CD4-positive, alpha-beta memory T cell (primary cell): ENCODE results near the gene TSPYL4. TPM values are rescaled to one million over a fixed set of nuclear protein-coding genes. Genes with fewer than 3 reads are reported as not detected.
A peak's percentile ranks its signal among the peaks of the same experiment; 100 is the strongest.
"Not testable (repeated sequence)": the region's sequence is repeated elsewhere in the genome, so short reads cannot be mapped to it uniquely, and the experiment has no call there.

Experiments
- CTCF ChIA-PET: fragments of 350-600 bp; sonication (Branson Sonifier 250); formaldehyde crosslinking; loops from one replicate; lab custom pipeline; 2021; ENCODE audit warnings: inconsistent platforms; ENCODE audit not compliant: partially characterized antibody; lab: Charles Lee
- POLR2A ChIA-PET: fragments of 350-600 bp; sonication (Branson Sonifier 250); formaldehyde crosslinking; loops from one replicate; lab custom pipeline; 2021; ENCODE audit not compliant: partially characterized antibody; lab: Charles Lee
- DNase-seq, 5 donors: peaks; one replicate each; pipeline versions ENCODE4 v3.0.0 to v3.0.0-alpha.2; 2020 to 2022; ENCODE audit warnings: mixed read lengths in 1 of 5
- H3K27ac ChIP-seq: one replicate; pipeline ENCODE4 v1.7.0; 2013; ENCODE audit warnings: low read depth, low read length
- H3K27me3 ChIP-seq: 2 replicates; pipeline ENCODE4 v1.7.0; 2013; ENCODE audit warnings: mild to moderate bottlenecking, low read length, moderate library complexity; ENCODE audit not compliant: insufficient read depth
- H3K36me3 ChIP-seq: 2 replicates; pipeline ENCODE4 v1.7.0; 2013; ENCODE audit warnings: mild to moderate bottlenecking, low read length, moderate library complexity; ENCODE audit not compliant: insufficient read depth
- H3K4me1 ChIP-seq: 2 replicates; pipeline ENCODE4 v1.7.0; 2013; ENCODE audit warnings: mild to moderate bottlenecking, low read length, moderate library complexity; ENCODE audit not compliant: insufficient read depth
- H3K4me3 ChIP-seq, 2 donors: one replicate each; pipeline ENCODE4 v1.7.0; 2013; ENCODE audit warnings: low read length in 2 of 2, mild to moderate bottlenecking in 1 of 2
- H3K9me3 ChIP-seq, 2 donors: one replicate each; pipeline ENCODE4 v1.7.0; 2013; ENCODE audit warnings: low read length in 2 of 2, control low read depth in 1 of 2; ENCODE audit not compliant: control insufficient read depth in 1 of 2
- H3K27ac Mint-ChIP-seq, 7 donors: one replicate each; pipeline ENCODE4 v1.8.0; 2020 to 2021; ENCODE audit warnings: mixed read lengths in 7 of 7, mild to moderate bottlenecking in 6 of 7, inconsistent platforms in 3 of 7, moderate library complexity in 3 of 7
- H3K27me3 Mint-ChIP-seq, 2 donors: one replicate each; pipeline ENCODE4 v1.8.0; 2020 to 2021; ENCODE audit warnings: mixed read lengths in 2 of 2
- H3K36me3 Mint-ChIP-seq, 2 donors: one replicate each; pipeline ENCODE4 v1.8.0; 2020 to 2021; ENCODE audit warnings: mixed read lengths in 2 of 2, inconsistent platforms in 1 of 2, mild to moderate bottlenecking in 1 of 2
- H3K4me1 Mint-ChIP-seq, 4 donors: one replicate each; pipeline ENCODE4 v1.8.0; 2020 to 2021; ENCODE audit warnings: mixed read lengths in 4 of 4, mild to moderate bottlenecking in 1 of 4
- H3K4me3 Mint-ChIP-seq, 8 donors: one replicate each; pipeline ENCODE4 v1.8.0; 2020 to 2021; ENCODE audit warnings: mixed read lengths in 8 of 8, mild to moderate bottlenecking in 7 of 8, moderate library complexity in 6 of 8, inconsistent platforms in 3 of 8
- H3K9me3 Mint-ChIP-seq, 8 donors: one replicate each; pipeline ENCODE4 v1.8.0; 2020 to 2021; ENCODE audit warnings: mixed read lengths in 8 of 8, mild to moderate bottlenecking in 5 of 8, inconsistent platforms in 3 of 8, moderate library complexity in 1 of 8
- intact Hi-C: fragments of 100-400 bp; cut with micrococcal nuclease; formaldehyde crosslinking; loops from one replicate; pipeline ENCODE4 v1.15.1; 2023
- polyA plus RNA-seq, 2 donors: library from polyadenylated mRNA; unstranded; fragments of 300-500 nt; fragmentation: Illumina TruSeq; gene quantifications; one replicate each; pipeline ENCODE4 v1.2.3, GENCODE V29; 2021
- total RNA-seq, 2 experiments: library from RNA; stranded (reverse); gene quantifications; one replicate each; pipeline ENCODE4 v1.2.3, GENCODE V29; 2021

The TSPYL4 gene
- total and polyA plus RNA-seq, 4 experiments from 2014 or later, result 8.0 to 23.0 (median 18.6) TPM

GRCh38 chr6:116290799-116291198, 36.9 kb upstream of the TSPYL4 start:
- H3K4me1 ChIP-seq, result no peaks in the 10 kb centered on the region
- Mint-ChIP-seq H3K9me3 (no peaks in the 10 kb centered on the region), H3K36me3 (no peaks in the 10 kb centered on the region), H3K4me3 (no peak overlapping the region), H3K4me1 (no peaks in the 10 kb centered on the region), H3K27me3 (no peaks in the 10 kb centered on the region), H3K27ac (no peak overlapping the region)
- CTCF ChIA-PET, result interaction anchor here (1.0 to 9.3 kb wide), 2 partner anchors 243 to 333 kb away, joined by 3 to 121 read pairs; no protein-coding TSS in a partner anchor
- H3K4me3 ChIP-seq, result no peak overlapping the region
- no peak overlapping the region for H3K27ac ChIP-seq
- no peak for DNase-seq
- intact Hi-C loops, result no loop called here
- no peaks in the 10 kb centered on the region for H3K9me3 ChIP-seq
- no peaks in the 10 kb centered on the region for H3K36me3 ChIP-seq
- H3K27me3 ChIP-seq, result no peaks in the 10 kb centered on the region
- POLR2A ChIA-PET, result interaction anchor here (3.8 kb wide), 1 partner anchor 11 kb away, joined by 24 read pairs; the partner anchor contains the start of gene TSPYL1

DNA sequence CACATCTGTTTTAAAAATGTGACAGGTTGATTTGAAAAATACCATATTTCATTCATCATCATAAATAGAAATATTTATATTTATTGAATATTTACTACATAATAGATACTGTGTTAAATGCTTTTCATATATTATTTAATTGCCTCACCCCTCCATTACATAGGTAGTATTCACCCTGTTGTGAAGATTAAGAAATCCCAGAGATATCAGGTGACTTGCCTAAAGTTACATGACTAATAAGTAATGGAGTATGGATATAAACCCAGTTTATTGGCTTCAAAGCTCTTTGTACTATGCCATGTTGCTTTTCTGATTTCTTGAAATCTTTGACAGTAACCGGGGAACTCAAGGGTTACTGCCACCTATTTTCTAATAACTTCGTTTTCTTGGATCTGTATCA, 36.0 kb upstream of the TSPYL4 start:
- Histone ChIP-seq H3K36me3 (no peaks in the 10 kb centered on the region), H3K27me3 (no peaks in the 10 kb centered on the region), H3K4me1 (no peaks in the 10 kb centered on the region), H3K27ac (no peak overlapping the region), H3K9me3 (no peaks in the 10 kb centered on the region), H3K4me3 (no peak overlapping the region)
- Mint-ChIP-seq H3K36me3 (no peaks in the 10 kb centered on the region), H3K27me3 (no peaks in the 10 kb centered on the region), H3K4me3 (no peak overlapping the region), H3K4me1 (no peaks in the 10 kb centered on the region), H3K27ac (no peak overlapping the region), H3K9me3 (no peaks in the 10 kb centered on the region)
- intact Hi-C loops, result loop anchor here (10.0 kb wide), 1 partner anchor 155 kb away; no protein-coding TSS in a partner anchor
- POLR2A ChIA-PET, result interaction anchor here (3.8 kb wide), 1 partner anchor 10 kb away, joined by 24 read pairs; the partner anchor contains the start of gene TSPYL1
- CTCF ChIA-PET, result interaction anchor here (1.0 to 9.3 kb wide), 4 partner anchors 10 to 334 kb away, joined by 3 to 121 read pairs (median 4); partner anchors contain the start of gene TSPYL1
- no peak for DNase-seq

DNA sequence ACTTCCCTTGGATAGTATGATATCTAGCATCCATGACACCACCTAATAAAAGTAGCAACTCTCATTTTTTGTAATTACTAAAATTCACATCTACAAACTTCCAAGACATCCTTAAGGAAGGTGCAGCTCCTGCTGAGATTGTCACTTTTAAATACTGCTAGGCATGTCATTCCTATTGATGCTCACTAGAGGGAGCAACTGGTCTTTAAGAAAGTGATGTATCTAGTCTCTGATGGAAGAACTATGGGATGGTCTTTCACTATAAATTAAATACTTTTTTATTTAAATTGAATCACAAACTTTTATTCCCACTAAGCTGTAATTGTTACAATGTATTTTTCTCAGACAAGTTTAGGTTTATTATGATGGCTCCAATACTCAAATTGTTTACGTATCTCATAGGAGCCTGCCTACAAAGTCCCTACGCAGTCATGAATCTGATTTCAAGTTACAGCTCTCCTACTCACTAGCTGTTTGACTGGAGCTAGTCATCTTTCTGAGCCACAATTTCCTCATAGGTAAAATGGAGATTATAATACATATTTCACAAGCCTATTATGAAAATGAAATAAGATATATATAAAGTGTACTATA, 33.9 kb upstream of the TSPYL4 start:
- intact Hi-C loops, result loop anchor here (1.0 to 10.0 kb wide), 3 partner anchors 157 to 274 kb away; no protein-coding TSS in a partner anchor
- no peak overlapping the region for H3K4me3 Mint-ChIP-seq
- no peak overlapping the region for H3K4me3 ChIP-seq
- H3K4me1 ChIP-seq, result no peaks in the 10 kb centered on the region
- no peak overlapping the region for H3K27ac Mint-ChIP-seq
- H3K27me3 ChIP-seq, result no peaks in the 10 kb centered on the region
- no peaks in the 10 kb centered on the region for H3K27me3 Mint-ChIP-seq
- H3K9me3 ChIP-seq, result no peaks in the 10 kb centered on the region
- H3K36me3 Mint-ChIP-seq, result no peaks in the 10 kb centered on the region
- POLR2A ChIA-PET, result interaction anchor here (1.0 to 3.8 kb wide), 2 partner anchors 8 to 227 kb away, joined by 3 to 24 read pairs; partner anchors contain the start of gene TSPYL1
- H3K9me3 Mint-ChIP-seq, result no peaks in the 10 kb centered on the region
- peak in 4 of 5 donors; percentile 45 to 52 (median 48) for DNase-seq
- peaks cover 0 to 4% (median 0%) of the 10 kb centered on the region in 4 donors for H3K4me1 Mint-ChIP-seq
- CTCF ChIA-PET, result interaction anchor here (0.6 to 9.3 kb wide), 51 partner anchors 9 to 360 kb away, joined by 3 to 121 read pairs (median 4); partner anchors contain the start of genes CALHM6, RWDD1, TSPYL1 and TSPYL4
- no peaks in the 10 kb centered on the region for H3K36me3 ChIP-seq
- no peak overlapping the region for H3K27ac ChIP-seq

- Histone ChIP-seq H3K36me3 (no peaks in the 10 kb centered on the region), H3K4me1 (no peaks in the 10 kb centered on the region), H3K4me3 (no peak overlapping the region), H3K27me3 (no peaks in the 10 kb centered on the region), H3K9me3 (no peaks in the 10 kb centered on the region), H3K27ac (no peak overlapping the region)
- intact Hi-C loops, result loop anchor here (1.0 to 10.0 kb wide), 3 partner anchors 158 to 274 kb away; no protein-coding TSS in a partner anchor
- DNase-seq, result no peak
- Mint-ChIP-seq H3K36me3 (no peaks in the 10 kb centered on the region), H3K27ac (no peak overlapping the region), H3K4me1 (peaks cover 0 to 7% (median 4%) of the 10 kb centered on the region in 4 donors), H3K4me3 (no peak overlapping the region), H3K27me3 (no peaks in the 10 kb centered on the region), H3K9me3 (no peaks in the 10 kb centered on the region)
- POLR2A ChIA-PET, result interaction anchor here (3.8 kb wide), 1 partner anchor 7 kb away, joined by 24 read pairs; the partner anchor contains the start of gene TSPYL1
- CTCF ChIA-PET, result interaction anchor here (0.6 to 9.3 kb wide), 31 partner anchors 8 to 361 kb away, joined by 3 to 121 read pairs (median 5); partner anchors contain the start of genes RWDD1, TSPYL1 and TSPYL4
These were observed 33.0 kb upstream of the TSPYL4 start for GRCh38 chr6:116286773-116287358.

- H3K9me3 Mint-ChIP-seq, H3K9me3 ChIP-seq, H3K27me3 Mint-ChIP-seq, H3K27ac Mint-ChIP-seq, H3K4me3 ChIP-seq, H3K27ac ChIP-seq, H3K36me3 Mint-ChIP-seq, DNase-seq, H3K4me1 ChIP-seq, H3K27me3 ChIP-seq, H3K36me3 ChIP-seq, POLR2A ChIA-PET, H3K4me3 Mint-ChIP-seq: not testable (repeated sequence)
- intact Hi-C loops, result loop anchor here (5.0 to 10.0 kb wide), 2 partner anchors 68 to 160 kb away; no protein-coding TSS in a partner anchor
- H3K4me1 Mint-ChIP-seq, result peaks cover 10 to 22% (median 15%) of the 10 kb centered on the region in 4 donors
- CTCF ChIA-PET, result interaction anchor here (9.3 kb wide), 1 partner anchor 249 kb away, joined by 121 read pairs; no protein-coding TSS in a partner anchor
These were observed 31.1 kb upstream of the TSPYL4 start for GRCh38 chr6:116284984-116285383.

DNA sequence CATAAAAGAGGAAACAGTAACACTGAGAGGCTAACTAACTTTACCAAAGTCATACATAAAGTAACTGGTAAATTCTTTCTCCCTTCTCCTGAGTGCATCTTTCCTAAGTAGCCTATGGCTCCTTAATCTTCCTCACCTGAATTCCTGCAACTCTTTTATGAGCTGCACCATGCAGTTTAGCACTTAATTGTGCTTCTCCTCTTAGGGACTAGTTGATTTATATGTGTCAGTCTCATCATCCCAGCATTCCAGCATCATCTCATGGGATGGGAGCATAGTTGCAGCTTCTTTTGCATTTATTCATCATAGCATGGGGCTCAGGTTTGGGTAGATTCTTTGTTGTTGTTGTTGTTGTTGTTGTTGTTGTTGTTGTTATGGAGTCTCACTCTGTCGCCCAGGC, 29.3 kb upstream of the TSPYL4 start:
- no peak overlapping the region for H3K4me3 Mint-ChIP-seq
- H3K27me3 Mint-ChIP-seq, result no peaks in the 10 kb centered on the region
- H3K36me3 Mint-ChIP-seq, result peaks cover 9 to 18% of the 10 kb centered on the region in 2 donors
- intact Hi-C loops, result loop anchor here (5.0 to 10.0 kb wide), 2 partner anchors 66 to 162 kb away; no protein-coding TSS in a partner anchor
- H3K9me3 Mint-ChIP-seq, result peaks cover 0 to 3% (median 0%) of the 10 kb centered on the region in 8 donors
- Histone ChIP-seq H3K4me3 (no peak overlapping the region), H3K4me1 (peaks cover 14% of the 10 kb centered on the region), H3K27ac (no peak overlapping the region), H3K36me3 (peaks cover 2% of the 10 kb centered on the region), H3K9me3 (no peaks in the 10 kb centered on the region), H3K27me3 (no peaks in the 10 kb centered on the region)
- CTCF ChIA-PET, result interaction anchor here (2.1 to 2.4 kb wide), 2 partner anchors 252 to 309 kb away, joined by 4 to 6 read pairs; no protein-coding TSS in a partner anchor
- POLR2A ChIA-PET, result interaction anchor here (1.1 kb wide), 1 partner anchor 288 kb away, joined by 5 read pairs; the partner anchor contains the start of gene RWDD1
- DNase-seq, result no peak
- H3K27ac Mint-ChIP-seq, result peak overlapping the region in 3 of 7 donors; percentile 7 to 68 (median 17)
- peaks cover 15 to 40% (median 22%) of the 10 kb centered on the region in 4 donors for H3K4me1 Mint-ChIP-seq
